ENCODE measurements around the gene VPS51. TPM values are rescaled to one million over a fixed set of nuclear protein-coding genes. Genes with fewer than 3 reads are reported as not detected.

The VPS51 gene
- total and polyA plus RNA-seq, 9 of the 15 experiments (the other 6 are each of a cell fraction or from before 2014, with no cell fraction given) = 1.8 to 143 (median 46.8) TPM

- TF ChIP-seq ARID4B (CRISPR knock-in tag; IDR thresholded peaks at IDR 0.05) (peak; percentile 8), ZFP1 (CRISPR knock-in tag; IDR thresholded peaks at IDR 0.05) (no peak), KLF1 (tag; IDR thresholded peaks at IDR 0.05) (no peak), ETV6 (IDR thresholded peaks at IDR 0.05; ENCODE audit: borderline replicate concordance in 1 of 2, low read depth in 2 of 2, low read length in 1 of 2) (no peak), ETV6 (CRISPR knock-in tag; IDR thresholded peaks at IDR 0.05; ENCODE audit: borderline replicate concordance) (peak; percentile 80; the same call in 1 of the 2 replicates), E2F8 (IDR thresholded peaks at IDR 0.05; ENCODE audit: low read depth, partially characterized antibody) (no peak), SMARCB1 (IDR thresholded peaks at IDR 0.05; ENCODE audit: insufficient read length, low read depth) (no peak), ZNF232 (CRISPR knock-in tag; IDR thresholded peaks at IDR 0.05) (0 out of 2 replicates have a peak, but pooled peaks have one; percentile 44), ZNF316 (IDR thresholded peaks at IDR 0.05) (no peak), ZNF77 (CRISPR knock-in tag; IDR thresholded peaks at IDR 0.05) (0 out of 2 replicates have a peak, but pooled peaks have one; percentile 19), ZNF143 (CRISPR knock-in tag; IDR thresholded peaks at IDR 0.05) (no peak), SRSF3 (IDR thresholded peaks at IDR 0.05; ENCODE audit: insufficient read depth, low read length) (no peak), IRF9 (tag; IDR thresholded peaks at IDR 0.05) (no peak), NUFIP1 (IDR thresholded peaks at IDR 0.05; ENCODE audit: partially characterized antibody) (no peak), TAF1 (IDR thresholded peaks at IDR 0.05; ENCODE audit: control insufficient read depth, extremely low read depth, insufficient read depth, low read length, severe bottlenecking) (no peak), SMAD3 (CRISPR knock-in tag; conservative IDR thresholded peaks at IDR 0.05) (no peak), ZNF217 (CRISPR knock-in tag; IDR thresholded peaks at IDR 0.05) (no peak), PRMT5 (CRISPR knock-in tag; IDR thresholded peaks at IDR 0.05) (no peak)
These were observed 20.6 kb downstream of the VPS51 start (continued) for GRCh38 chr11:65116370-65117205.

Measured in K562 (cell line).